ENCODE results near the gene YEATS2.
"Not testable (repeated sequence)": the region's sequence is repeated elsewhere in the genome, so short reads cannot be mapped to it uniquely, and the experiment has no call there.

Gene YEATS2

DNA sequence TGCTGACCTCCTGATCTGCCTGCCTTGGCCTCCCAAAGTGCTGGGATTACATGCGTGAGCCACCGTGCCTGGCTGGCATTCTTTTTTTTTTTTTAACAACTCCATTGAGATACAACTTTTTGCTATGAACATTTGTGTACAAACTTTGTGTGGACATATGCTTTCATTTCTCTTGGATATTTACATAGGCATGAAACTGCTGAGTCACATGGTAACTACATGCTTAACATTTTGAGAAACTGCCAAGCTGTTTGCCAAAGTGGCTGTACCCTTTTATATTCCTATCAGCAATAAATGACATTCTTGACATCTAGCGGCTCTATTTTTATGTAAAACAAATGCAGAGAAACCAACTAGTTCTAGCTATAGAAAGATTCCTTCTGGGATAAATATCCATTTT is 8.7 kb upstream of the YEATS2 start:
- Histone ChIP-seq H3K4me1 (ENCODE audit: insufficient read depth, poor library complexity, severe bottlenecking) (no peaks in the 10 kb centered on the region), H3K27me3 (ENCODE audit: insufficient read depth, poor library complexity, severe bottlenecking) (no peaks in the 10 kb centered on the region), H3K4me3 (ENCODE audit: severe bottlenecking) (no peak overlapping the region), H3K9me3 (ENCODE audit: severe bottlenecking) (no peaks in the 10 kb centered on the region), H3K27ac (ENCODE audit: poor library complexity, severe bottlenecking) (no peak overlapping the region), H3K36me3 (ENCODE audit: low read depth) (no peaks in the 10 kb centered on the region)
- TF ChIP-seq, protein P1, sequence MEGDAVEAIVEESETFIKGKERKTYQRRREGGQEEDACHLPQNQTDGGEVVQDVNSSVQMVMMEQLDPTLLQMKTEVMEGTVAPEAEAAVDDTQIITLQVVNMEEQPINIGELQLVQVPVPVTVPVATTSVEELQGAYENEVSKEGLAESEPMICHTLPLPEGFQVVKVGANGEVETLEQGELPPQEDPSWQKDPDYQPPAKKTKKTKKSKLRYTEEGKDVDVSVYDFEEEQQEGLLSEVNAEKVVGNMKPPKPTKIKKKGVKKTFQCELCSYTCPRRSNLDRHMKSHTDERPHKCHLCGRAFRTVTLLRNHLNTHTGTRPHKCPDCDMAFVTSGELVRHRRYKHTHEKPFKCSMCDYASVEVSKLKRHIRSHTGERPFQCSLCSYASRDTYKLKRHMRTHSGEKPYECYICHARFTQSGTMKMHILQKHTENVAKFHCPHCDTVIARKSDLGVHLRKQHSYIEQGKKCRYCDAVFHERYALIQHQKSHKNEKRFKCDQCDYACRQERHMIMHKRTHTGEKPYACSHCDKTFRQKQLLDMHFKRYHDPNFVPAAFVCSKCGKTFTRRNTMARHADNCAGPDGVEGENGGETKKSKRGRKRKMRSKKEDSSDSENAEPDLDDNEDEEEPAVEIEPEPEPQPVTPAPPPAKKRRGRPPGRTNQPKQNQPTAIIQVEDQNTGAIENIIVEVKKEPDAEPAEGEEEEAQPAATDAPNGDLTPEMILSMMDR (IDR thresholded peaks at IDR 0.05; ENCODE audit: poor library complexity, severe bottlenecking): no peak
- DNase-seq (ENCODE audit: low spot score) (no peak), ATAC-seq (ENCODE audit: low read depth) (no peak)

DNA sequence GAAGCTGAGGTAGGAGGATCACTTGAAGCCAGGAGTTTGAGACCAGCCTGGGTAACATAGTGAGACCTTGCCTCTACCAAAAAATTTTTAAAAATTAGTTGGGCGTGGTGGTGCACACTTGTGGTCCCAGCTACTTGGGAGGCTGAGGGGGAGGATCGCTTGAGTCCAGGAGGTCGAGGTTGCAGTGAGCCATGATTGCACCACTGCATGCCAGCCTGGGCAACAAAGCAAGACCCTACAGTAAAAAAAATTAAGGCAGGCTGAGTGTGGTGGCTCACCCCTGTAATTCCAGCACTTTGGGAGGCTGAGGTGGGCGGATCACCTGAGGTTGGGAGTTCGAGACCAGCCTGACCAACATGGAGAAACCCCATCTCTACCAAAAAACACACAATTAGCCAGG is 8.0 kb upstream of the YEATS2 start:
- H3K27ac ChIP-seq (ENCODE audit: poor library complexity, severe bottlenecking): not testable (repeated sequence)

DNA sequence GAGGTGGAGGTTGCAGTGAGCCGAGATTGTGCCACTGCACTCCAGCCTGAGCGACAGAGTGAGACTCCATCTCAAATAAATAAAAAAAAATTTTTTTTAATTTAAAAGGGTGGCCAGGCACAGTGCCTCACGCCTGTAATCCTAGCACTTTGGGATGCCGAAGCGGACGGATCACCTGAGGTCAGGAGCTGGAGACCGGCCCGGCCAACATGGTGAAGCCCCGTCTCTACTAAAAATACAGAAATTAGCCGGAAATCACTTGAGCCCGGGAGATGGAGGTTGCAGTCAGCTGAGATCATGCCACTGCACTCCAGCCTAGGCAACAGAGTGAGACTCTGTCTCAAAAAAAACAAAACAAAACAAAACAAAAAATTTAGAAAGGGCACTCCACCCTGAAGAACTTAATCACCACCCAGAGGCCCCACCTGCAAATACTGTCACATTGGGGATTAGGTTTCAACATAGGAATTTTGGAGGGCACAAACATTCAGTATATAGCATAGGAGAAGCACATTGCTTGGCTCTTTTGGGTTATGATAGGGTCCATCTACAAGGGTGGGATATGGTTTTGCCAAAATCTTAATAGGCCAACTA is 7.1 kb upstream of the YEATS2 start:
- H3K27me3 ChIP-seq (ENCODE audit: insufficient read depth, poor library complexity, severe bottlenecking): no peaks in the 10 kb centered on the region
- H3K4me1 ChIP-seq (ENCODE audit: insufficient read depth, poor library complexity, severe bottlenecking): no peaks in the 10 kb centered on the region
- DNase-seq (ENCODE audit: low spot score) (no peak), ATAC-seq (ENCODE audit: low read depth) (no peak)
- H3K9me3 ChIP-seq (ENCODE audit: severe bottlenecking): no peaks in the 10 kb centered on the region
- TF ChIP-seq, protein P1 (IDR thresholded peaks at IDR 0.05; ENCODE audit: poor library complexity, severe bottlenecking): no peak
- H3K4me3 ChIP-seq (ENCODE audit: severe bottlenecking): no peak overlapping the region
- no peak overlapping the region for H3K27ac ChIP-seq (ENCODE audit: poor library complexity, severe bottlenecking)
- no peaks in the 10 kb centered on the region for H3K36me3 ChIP-seq (ENCODE audit: low read depth)

More for the DNA sequence above, 8.0 kb upstream of the YEATS2 start:
- not testable (repeated sequence) for H3K4me1 ChIP-seq (ENCODE audit: insufficient read depth, poor library complexity, severe bottlenecking); H3K9me3 ChIP-seq (ENCODE audit: severe bottlenecking); H3K36me3 ChIP-seq (ENCODE audit: low read depth); ATAC-seq (ENCODE audit: low read depth); H3K4me3 ChIP-seq (ENCODE audit: severe bottlenecking); H3K27me3 ChIP-seq (ENCODE audit: insufficient read depth, poor library complexity, severe bottlenecking); DNase-seq (ENCODE audit: low spot score)

DNA sequence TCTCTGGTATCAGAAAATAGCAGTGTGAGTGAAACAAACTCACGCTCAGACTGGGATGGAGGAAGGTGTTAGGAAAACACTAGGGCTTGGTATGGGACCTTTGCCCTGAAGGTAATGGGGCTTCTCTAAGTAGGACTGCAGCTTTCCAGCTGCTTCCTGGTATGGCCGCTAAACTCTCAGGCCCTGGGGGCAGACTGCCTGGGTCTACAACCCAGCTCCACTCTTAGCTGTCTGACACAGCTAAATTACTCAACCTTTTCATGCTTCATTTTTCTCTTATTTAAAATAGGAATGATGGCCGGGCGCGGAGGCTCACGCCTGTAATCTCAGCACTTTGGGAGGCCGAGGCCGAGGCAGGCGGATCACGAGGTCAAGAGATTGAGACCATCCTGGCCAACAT is 5.2 kb upstream of the YEATS2 start:
- Histone ChIP-seq H3K36me3 (ENCODE audit: low read depth) (no peaks in the 10 kb centered on the region), H3K4me3 (ENCODE audit: severe bottlenecking) (no peak overlapping the region), H3K9me3 (ENCODE audit: severe bottlenecking) (no peaks in the 10 kb centered on the region), H3K4me1 (ENCODE audit: insufficient read depth, poor library complexity, severe bottlenecking) (no peaks in the 10 kb centered on the region), H3K27me3 (ENCODE audit: insufficient read depth, poor library complexity, severe bottlenecking) (no peaks in the 10 kb centered on the region), H3K27ac (ENCODE audit: poor library complexity, severe bottlenecking) (no peak overlapping the region)
- DNase-seq (ENCODE audit: low spot score) (no peak), ATAC-seq (ENCODE audit: low read depth) (no peak)
- TF ChIP-seq, protein P1 (IDR thresholded peaks at IDR 0.05; ENCODE audit: poor library complexity, severe bottlenecking): no peak

DNA sequence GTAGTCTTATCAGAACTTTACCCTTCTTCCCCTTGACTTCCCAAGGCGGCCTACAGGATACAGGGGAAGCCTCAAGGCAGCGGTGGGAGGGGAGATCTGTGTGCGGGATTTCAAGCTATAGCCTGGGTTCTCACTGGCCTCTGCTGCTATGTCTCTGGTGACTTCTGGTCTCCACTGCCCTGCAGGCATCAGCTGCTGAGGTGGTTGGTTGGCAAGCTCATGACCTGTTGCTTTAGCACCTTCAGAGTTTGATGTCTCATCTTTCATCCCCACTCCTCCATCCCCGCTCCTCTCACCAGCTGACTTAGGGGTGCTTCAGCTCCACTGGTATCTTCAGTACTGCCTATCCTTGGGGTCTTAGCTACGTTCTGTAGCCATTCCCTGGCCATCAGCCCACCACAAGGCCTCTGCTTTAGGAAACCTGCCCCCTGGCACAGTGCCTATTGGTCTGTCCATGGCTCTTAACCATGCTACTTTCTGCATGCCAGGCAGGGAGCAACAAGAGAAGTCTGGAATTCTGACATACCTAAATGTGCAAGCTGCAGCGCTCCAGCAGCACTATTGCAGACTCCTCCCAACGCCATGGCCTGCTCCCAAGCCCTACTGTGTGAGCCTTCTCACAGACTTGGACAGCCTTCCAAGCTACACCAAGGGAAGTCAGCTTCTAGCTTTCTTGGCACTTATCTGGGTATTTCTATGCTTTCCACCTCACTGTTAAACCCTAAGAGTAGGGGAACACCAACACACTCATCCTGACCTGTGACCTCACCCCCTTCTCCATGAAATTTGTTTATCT is 1.8 kb upstream of the YEATS2 start:
- no peak overlapping the region for H3K4me3 ChIP-seq (ENCODE audit: severe bottlenecking)
- TF ChIP-seq, protein P1 (IDR thresholded peaks at IDR 0.05; ENCODE audit: poor library complexity, severe bottlenecking): no peak
- no peaks in the 10 kb centered on the region for H3K36me3 ChIP-seq (ENCODE audit: low read depth)
- H3K9me3 ChIP-seq (ENCODE audit: severe bottlenecking): no peaks in the 10 kb centered on the region
- DNase-seq (ENCODE audit: low spot score) (no peak), ATAC-seq (ENCODE audit: low read depth) (no peak)
- no peak overlapping the region for H3K27ac ChIP-seq (ENCODE audit: poor library complexity, severe bottlenecking)
- peaks cover 9% of the 10 kb centered on the region for H3K4me1 ChIP-seq (ENCODE audit: insufficient read depth, poor library complexity, severe bottlenecking)
- H3K27me3 ChIP-seq (ENCODE audit: insufficient read depth, poor library complexity, severe bottlenecking): no peaks in the 10 kb centered on the region

Measured in RWPE2 (cell line).